IMR-90 (cell line): ENCODE results near the gene OSTF1. TPM values are rescaled to one million over a fixed set of nuclear protein-coding genes. Genes with fewer than 3 reads are reported as not detected.

Source experiments
- ATAC-seq: fragments of 200-7000 bp; cut with Tn5 transposase; 2 replicates; pipeline ENCODE4 v1.9.1; 2020; ENCODE audit warnings: low read depth, mild to moderate bottlenecking, moderate library complexity
- BruUV-seq: library from RNA; stranded (reverse); fragments of 400-500 nt; replicated peaks from 2 replicates; lab custom pipeline; 2021; lab: Mats Ljungman, UMichigan
- CTCF ChIA-PET: fragments of 300-600 bp; formaldehyde crosslinking; extraction: SDS; loops from one replicate; lab custom pipeline; 2021; ENCODE audit warnings: antibody characterized with exemption; lab: Yijun Ruan, JAX
- POLR2A ChIA-PET: fragments of 300-600 bp; sonication (Branson Sonifier 250); formaldehyde crosslinking; loops from one replicate; lab custom pipeline; 2022; ENCODE audit warnings: antibody characterized with exemption; ENCODE audit not compliant: unreplicated experiment; lab: Charles Lee
- DNase-seq: peaks from one replicate; pipeline ENCODE4 v3.0.0; 2013
- H2AFZ ChIP-seq: replicated peaks from 2 replicates; pipeline ENCODE3; 2013; ENCODE audit warnings: low read length, mild to moderate bottlenecking; ENCODE audit not compliant: poor library complexity
- H2AK5ac ChIP-seq: 2 replicates; pipeline ENCODE4 v1.6.1; 2013; ENCODE audit warnings: low read depth, low read length, inconsistent platforms
- H2AK9ac ChIP-seq: replicated peaks from 2 replicates; pipeline ENCODE3; 2013; ENCODE audit warnings: mild to moderate bottlenecking, low read depth, low read length, moderate library complexity; ENCODE audit not compliant: poor library complexity
- H2BK120ac ChIP-seq: 2 replicates; pipeline ENCODE4 v1.6.1; 2013; ENCODE audit warnings: low read depth, low read length, inconsistent platforms
- H2BK15ac ChIP-seq: 3 replicates; pipeline ENCODE4 v1.6.1; 2013; ENCODE audit warnings: low read depth, low read length, inconsistent platforms
- H2BK20ac ChIP-seq: 2 replicates; pipeline ENCODE4 v1.6.1; 2013; ENCODE audit warnings: low read depth, mild to moderate bottlenecking, inconsistent platforms, low read length, moderate library complexity
- H2BK5ac ChIP-seq: 2 replicates; pipeline ENCODE4 v1.6.1; 2013; ENCODE audit warnings: mild to moderate bottlenecking, low read depth, low read length, inconsistent platforms; ENCODE audit not compliant: poor library complexity, severe bottlenecking
- H3K14ac ChIP-seq: replicated peaks from 2 replicates; pipeline ENCODE4 v1.6.1; 2013; ENCODE audit warnings: low read depth, low read length, inconsistent platforms
- H3K18ac ChIP-seq: 2 replicates; pipeline ENCODE4 v1.6.1; 2013; ENCODE audit warnings: low read depth, low read length, control low read depth
- H3K23ac ChIP-seq: 2 replicates; pipeline ENCODE4 v1.6.1; 2013; ENCODE audit warnings: low read depth, low read length, inconsistent platforms
- H3K27ac ChIP-seq: 2 replicates; pipeline ENCODE4 v1.5.1; 2013; ENCODE audit warnings: mild to moderate bottlenecking, control low read depth, low read length; ENCODE audit not compliant: insufficient read depth
- H3K27me3 ChIP-seq: 2 replicates; pipeline ENCODE4 v1.6.1; 2013; ENCODE audit warnings: low read length; ENCODE audit not compliant: control insufficient read depth, insufficient read depth
- H3K36me3 ChIP-seq: 2 replicates; pipeline ENCODE4 v1.6.1; 2013; ENCODE audit warnings: low read length, mixed read lengths; ENCODE audit not compliant: control insufficient read depth, insufficient read depth
- H3K4ac ChIP-seq: 2 replicates; pipeline ENCODE4 v1.6.1; 2013; ENCODE audit warnings: low read depth, low read length, inconsistent platforms
- H3K4me1 ChIP-seq: 2 replicates; pipeline ENCODE4 v1.6.1; 2013; ENCODE audit warnings: low read length, mixed read lengths; ENCODE audit not compliant: control insufficient read depth, insufficient read depth
- H3K4me2 ChIP-seq: 2 replicates; pipeline ENCODE4 v1.6.1; 2013; ENCODE audit warnings: low read depth, mild to moderate bottlenecking, control low read depth, low read length, moderate library complexity
- H3K4me3 ChIP-seq: 2 replicates; pipeline ENCODE4 v1.5.1; 2013; ENCODE audit warnings: low read depth, mild to moderate bottlenecking, control low read depth, low read length, moderate library complexity; ENCODE audit not compliant: insufficient read depth
- H3K56ac ChIP-seq: 2 replicates; pipeline ENCODE4 v1.6.1; 2013; ENCODE audit warnings: low read length, inconsistent platforms; ENCODE audit not compliant: insufficient read depth; ENCODE audit errors: extremely low read depth
- H3K79me1 ChIP-seq, 2 experiments: 2 replicates each; pipeline ENCODE4 v1.6.1; 2013; ENCODE audit warnings: low read length in 2 of 2, inconsistent platforms in 1 of 2, low read depth in 1 of 2
- H3K9ac ChIP-seq: 2 replicates; pipeline ENCODE4 v1.6.1; 2013; ENCODE audit warnings: low read depth, low read length, control low read depth
- H3K9me1 ChIP-seq: 2 replicates; pipeline ENCODE4 v1.6.1; 2013; ENCODE audit warnings: low read length, inconsistent platforms; ENCODE audit not compliant: insufficient read depth
- H3K9me3 ChIP-seq: 2 replicates; pipeline ENCODE4 v1.6.1; 2013; ENCODE audit warnings: low read length; ENCODE audit not compliant: control insufficient read depth, insufficient read depth
- H4K20me1 ChIP-seq: 2 replicates; pipeline ENCODE4 v1.6.1; 2013; ENCODE audit warnings: low read length, inconsistent platforms; ENCODE audit not compliant: insufficient read depth
- H4K5ac ChIP-seq: 2 replicates; pipeline ENCODE4 v1.6.1; 2013; ENCODE audit warnings: mild to moderate bottlenecking, low read depth, low read length, control low read depth
- H4K8ac ChIP-seq, 2 experiments: 2 replicates each; pipeline ENCODE4 v1.6.1; 2013; ENCODE audit warnings: low read depth in 2 of 2, low read length in 2 of 2, control low read depth in 1 of 2, inconsistent platforms in 1 of 2
- H4K91ac ChIP-seq: 2 replicates; pipeline ENCODE4 v1.6.1; 2013; ENCODE audit warnings: low read depth, low read length, inconsistent platforms; ENCODE audit not compliant: insufficient read depth
- BHLHE40 ChIP-seq: fragments of 150-350 bp; IDR thresholded peaks from 2 replicates; pipeline ENCODE4 v1.6.1; 2016; ENCODE audit warnings: mild to moderate bottlenecking, low read depth, low read length
- CEBPB ChIP-seq: IDR thresholded peaks from 2 replicates; pipeline ENCODE4 v1.6.1; 2012; ENCODE audit warnings: low read depth, low read length, improper control_type of control experiment
- CHD1 ChIP-seq: IDR thresholded peaks from 2 replicates; pipeline ENCODE4 v1.6.1; 2012; ENCODE audit warnings: low read depth, low read length, improper control_type of control experiment
- CTCF ChIP-seq: conservative IDR thresholded peaks from 2 replicates; pipeline ENCODE4 v1.5.1; 2012; ENCODE audit warnings: mild to moderate bottlenecking, low read depth, low read length, improper control_type of control experiment
- ELK1 ChIP-seq: fragments of 150-350 bp; IDR thresholded peaks from 2 replicates; pipeline ENCODE4 v1.6.1; 2016; ENCODE audit warnings: low read depth, mild to moderate bottlenecking, low read length, moderate library complexity, borderline replicate concordance
- FOS ChIP-seq: fragments of 150-350 bp; IDR thresholded peaks from 2 replicates; pipeline ENCODE4 v1.6.1; 2016; ENCODE audit warnings: low read depth, low read length
- MAFK ChIP-seq: IDR thresholded peaks from 2 replicates; pipeline ENCODE4 v1.6.1; 2012; ENCODE audit warnings: low read depth, low read length, improper control_type of control experiment
- MAZ ChIP-seq: IDR thresholded peaks from 2 replicates; pipeline ENCODE4 v1.6.1; 2012; ENCODE audit warnings: low read depth, mild to moderate bottlenecking, low read length, improper control_type of control experiment, moderate library complexity, borderline replicate concordance
- MXI1 ChIP-seq: IDR thresholded peaks from 2 replicates; pipeline ENCODE4 v1.6.1; 2012; ENCODE audit warnings: low read depth, mild to moderate bottlenecking, low read length, moderate library complexity, borderline replicate concordance
- RAD21 ChIP-seq: IDR thresholded peaks from 2 replicates; pipeline ENCODE4 v1.6.1; 2012; ENCODE audit warnings: low read length, improper control_type of control experiment
- RCOR1 ChIP-seq: IDR thresholded peaks from 2 replicates; pipeline ENCODE4 v1.6.1; 2012; ENCODE audit warnings: mild to moderate bottlenecking, low read length, improper control_type of control experiment; ENCODE audit not compliant: insufficient replicate concordance
- RFX5 ChIP-seq: IDR thresholded peaks from 2 replicates; pipeline ENCODE4 v1.8.0; 2012; ENCODE audit warnings: low read depth, mild to moderate bottlenecking, low read length, moderate library complexity
- SMC3 ChIP-seq: fragments of 150-350 bp; IDR thresholded peaks from 2 replicates; pipeline ENCODE4 v1.6.1; 2016; ENCODE audit warnings: low read depth, mild to moderate bottlenecking, antibody characterized with exemption, low read length, moderate library complexity
- USF2 ChIP-seq: fragments of 150-350 bp; IDR thresholded peaks from 2 replicates; pipeline ENCODE4 v1.6.1; 2017; ENCODE audit warnings: mild to moderate bottlenecking, antibody characterized with exemption, low read length, low read depth
- WGBS, 2 experiments: methylation state at CpG; one replicate each; pipeline versions ENCODE4 v1.1.5 to v1.1.7; 2013; ENCODE audit warnings: missing lambda C conversion rate in 2 of 2; ENCODE audit not compliant: insufficient read length in 1 of 2; ENCODE audit errors: extremely low coverage in 2 of 2; 5-methylcytosine and 5-hydroxymethylcytosine counted together
- dilution Hi-C: fragments of 300-500 bp; cut with HindIII; formaldehyde crosslinking; loops from one replicate; pipeline ENCODE4 v1.14.3; 2018; ENCODE audit warnings: low sequenced_read_pairs; ENCODE audit not compliant: unreplicated experiment
- in situ Hi-C: fragments of 300-500 bp; cut with MboI; formaldehyde crosslinking; loops from 3 replicates; pipeline ENCODE4 v1.14.3; 2019; ENCODE audit warnings: low sequenced_read_pairs, inconsistent platforms, mixed read lengths
- intact Hi-C: fragments of 100-400 bp; cut with micrococcal nuclease; formaldehyde crosslinking; loops from 2 replicates; pipeline ENCODE4 v1.10.0; 2022
- polyA plus RNA-seq, 3 experiments: library from polyadenylated mRNA; depleted of rRNA; stranded (reverse); fragments of >200 nt; gene quantifications; 2 replicates each; pipeline ENCODE4 v1.2.3, GENCODE V29; 2012; ENCODE audit warnings: low replicate concordance in 1 of 3
- total RNA-seq: library from RNA; depleted of rRNA; stranded (reverse); fragments of >200 nt; gene quantifications from 2 replicates; pipeline ENCODE4 v1.2.3, GENCODE V29; 2012

Gene OSTF1
- total and polyA plus RNA-seq, 2 of the 4 experiments (the other 2 are of a cell fraction): 17.1 to 41.6 TPM

GRCh38 chr9:75061169-75061568, 27.1 kb upstream of the OSTF1 start:
- POLR2A ChIA-PET: no interaction called here
- no peak overlapping the region for H3K27ac ChIP-seq
- no peak overlapping the region for H4K91ac ChIP-seq
- no peaks in the 10 kb centered on the region for H3K27me3 ChIP-seq
- no peak overlapping the region for H2BK5ac ChIP-seq
- H3K4me1 ChIP-seq: peaks cover 5% of the 10 kb centered on the region
- CTCF ChIA-PET: no interaction called here
- H3K18ac ChIP-seq: no peak overlapping the region
- in situ Hi-C loops (no loop called here), dilution Hi-C loops (no loop called here), intact Hi-C loops (no loop called here)
- ATAC-seq (no peak), DNase-seq (no peak)
- no peak overlapping the region for H3K4ac ChIP-seq
- no peak overlapping the region for H2BK15ac ChIP-seq
- no peaks in the 10 kb centered on the region for H3K36me3 ChIP-seq
- BruUV-seq: no TSS peak
- no CpG with 5 or more reads among the region's 2 CpGs for WGBS, 2 experiments
- TF ChIP-seq MXI1 (no peak), CEBPB (no peak), ELK1 (no peak), FOS (no peak), BHLHE40 (no peak), SMC3 (no peak), MAZ (no peak), RCOR1 (no peak), CHD1 (no peak), MAFK (no peak), RAD21 (no peak), CTCF (no peak), RFX5 (no peak), USF2 (no peak)
- no peak overlapping the region for H2AK5ac ChIP-seq
- H3K9me3 ChIP-seq: peaks cover 2% of the 10 kb centered on the region; the same call in 1 of the 2 replicates
- no peaks in the 10 kb centered on the region for H4K20me1 ChIP-seq
- no peak overlapping the region for H3K23ac ChIP-seq
- H3K9me1 ChIP-seq: no peaks in the 10 kb centered on the region
- no peak overlapping the region for H3K56ac ChIP-seq
- H3K9ac ChIP-seq: no peak overlapping the region
- no peak overlapping the region for H3K14ac ChIP-seq
- H2BK20ac ChIP-seq: no peak overlapping the region
- H2AFZ ChIP-seq: no peak overlapping the region
- no peaks in the 10 kb centered on the region for H3K79me1 ChIP-seq
- H2AK9ac ChIP-seq: no peak overlapping the region
- H4K8ac ChIP-seq: no peak overlapping the region
- H3K4me3 ChIP-seq: no peak overlapping the region
- H3K4me2 ChIP-seq: no peak overlapping the region
- H2BK120ac ChIP-seq: no peak overlapping the region
- H4K5ac ChIP-seq: no peak overlapping the region
